ENCODE results near the gene REC8. TPM values are rescaled to one million over a fixed set of nuclear protein-coding genes. Genes with fewer than 3 reads are reported as not detected.

REC8 gene
- polyA plus RNA-seq, 1 donor (not counting 4 experiments of a cell fraction or from before 2014, with no cell fraction given) = 6.3 TPM

DNA sequence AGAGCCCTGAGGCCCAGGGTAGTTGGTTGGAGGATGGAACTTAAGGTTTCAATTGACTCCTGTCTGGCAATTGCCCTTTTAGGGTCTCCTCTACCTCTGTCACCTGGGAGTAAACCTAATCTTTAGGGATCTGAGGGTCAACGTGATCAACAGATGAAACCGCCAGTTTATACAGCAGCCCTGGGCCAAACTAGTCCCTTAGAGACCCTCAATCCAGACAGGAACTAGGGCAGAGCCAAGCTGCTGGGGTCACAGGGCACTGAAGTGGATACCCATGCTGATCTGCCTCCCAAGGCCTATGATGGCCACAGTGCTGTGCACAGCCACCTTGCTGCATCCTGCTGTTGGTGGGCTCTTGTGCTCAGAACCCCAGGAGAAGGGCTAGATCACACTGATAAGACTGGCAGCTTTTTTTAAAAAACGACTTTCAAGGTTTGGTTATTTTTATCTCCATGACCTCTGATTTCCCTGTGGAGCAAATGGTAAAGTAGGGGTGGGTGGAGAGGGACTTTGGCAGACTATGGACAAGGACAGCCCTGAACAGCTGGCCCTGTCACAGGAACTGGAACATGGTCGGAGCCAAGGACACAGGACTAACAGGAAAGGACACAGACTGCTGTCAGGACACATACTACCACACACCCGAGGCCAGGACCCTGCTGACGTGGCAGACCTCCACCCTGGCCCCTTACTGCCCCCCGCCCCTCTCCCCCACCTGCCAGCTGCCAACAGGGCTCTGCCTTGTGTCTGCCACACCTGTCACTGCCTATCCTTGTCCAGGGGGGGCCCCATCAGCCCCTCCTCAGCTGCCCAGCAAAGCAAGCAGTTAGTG is 40.9 kb upstream of the REC8 start:
- no peak for TF ChIP-seq EZH2 (IDR thresholded peaks at IDR 0.05; ENCODE audit: low read length)
- TF ChIP-seq, protein P1, sequence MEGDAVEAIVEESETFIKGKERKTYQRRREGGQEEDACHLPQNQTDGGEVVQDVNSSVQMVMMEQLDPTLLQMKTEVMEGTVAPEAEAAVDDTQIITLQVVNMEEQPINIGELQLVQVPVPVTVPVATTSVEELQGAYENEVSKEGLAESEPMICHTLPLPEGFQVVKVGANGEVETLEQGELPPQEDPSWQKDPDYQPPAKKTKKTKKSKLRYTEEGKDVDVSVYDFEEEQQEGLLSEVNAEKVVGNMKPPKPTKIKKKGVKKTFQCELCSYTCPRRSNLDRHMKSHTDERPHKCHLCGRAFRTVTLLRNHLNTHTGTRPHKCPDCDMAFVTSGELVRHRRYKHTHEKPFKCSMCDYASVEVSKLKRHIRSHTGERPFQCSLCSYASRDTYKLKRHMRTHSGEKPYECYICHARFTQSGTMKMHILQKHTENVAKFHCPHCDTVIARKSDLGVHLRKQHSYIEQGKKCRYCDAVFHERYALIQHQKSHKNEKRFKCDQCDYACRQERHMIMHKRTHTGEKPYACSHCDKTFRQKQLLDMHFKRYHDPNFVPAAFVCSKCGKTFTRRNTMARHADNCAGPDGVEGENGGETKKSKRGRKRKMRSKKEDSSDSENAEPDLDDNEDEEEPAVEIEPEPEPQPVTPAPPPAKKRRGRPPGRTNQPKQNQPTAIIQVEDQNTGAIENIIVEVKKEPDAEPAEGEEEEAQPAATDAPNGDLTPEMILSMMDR (optimal IDR thresholded peaks at IDR 0.05 in 1 of 3, IDR thresholded peaks at IDR 0.05 in 1 of 3, conservative IDR thresholded peaks at IDR 0.05 in 1 of 3; ENCODE audit: extremely low read depth in 1 of 3, insufficient read depth in 2 of 3, low read length in 3 of 3) = no peak
- no peaks in the 10 kb centered on the region for H4K20me1 ChIP-seq (ENCODE audit: control insufficient read depth, extremely low read depth, insufficient read depth, low read length)
- H3K9me1 ChIP-seq (ENCODE audit: control insufficient read depth, extremely low read depth, insufficient read depth, low read length) = no peaks in the 10 kb centered on the region
- no peak overlapping the region for H3K4me2 ChIP-seq (ENCODE audit: control insufficient read depth, extremely low read depth, insufficient read depth, low read depth, low read length)
- H2AFZ ChIP-seq (ENCODE audit: control insufficient read depth, low read length) = no peak overlapping the region
- no peaks in the 10 kb centered on the region for H3K27me3 ChIP-seq (ENCODE audit: control insufficient read depth, extremely low read depth, insufficient read depth, low read length)
- DNase-seq (ENCODE audit: low read depth, low spot score) (no peak), FAIRE-seq (no peak)
- peaks cover 15% of the 10 kb centered on the region for H3K4me1 ChIP-seq (ENCODE audit: control insufficient read depth, extremely low read depth, insufficient read depth, low read length)
- no peaks in the 10 kb centered on the region for H3K9me3 ChIP-seq (ENCODE audit: control insufficient read depth, low read depth, low read length)
- no peaks in the 10 kb centered on the region for H3K79me2 ChIP-seq (ENCODE audit: control insufficient read depth, insufficient read depth, low read length)
- no peak overlapping the region for H3K9ac ChIP-seq (ENCODE audit: control insufficient read depth, extremely low read depth, insufficient read depth, low read length)
- H3K27ac ChIP-seq (ENCODE audit: control insufficient read depth, insufficient read depth, low read length) = no peak overlapping the region
- dilution Hi-C loops (cut with MboI; ENCODE audit: extremely low pct_ligation_motif_present, low sequenced_read_pairs) = no loop called here
- no peaks in the 10 kb centered on the region for H3K36me3 ChIP-seq (ENCODE audit: control insufficient read depth in 2 of 2, extremely low read depth in 1 of 2, insufficient read depth in 2 of 2, low read length in 2 of 2)
- no peak overlapping the region for H3K4me3 ChIP-seq (ENCODE audit: control insufficient read depth in 2 of 3, extremely low read depth in 1 of 3, insufficient read depth in 2 of 3, low read depth in 1 of 3, low read length in 3 of 3)

DNA sequence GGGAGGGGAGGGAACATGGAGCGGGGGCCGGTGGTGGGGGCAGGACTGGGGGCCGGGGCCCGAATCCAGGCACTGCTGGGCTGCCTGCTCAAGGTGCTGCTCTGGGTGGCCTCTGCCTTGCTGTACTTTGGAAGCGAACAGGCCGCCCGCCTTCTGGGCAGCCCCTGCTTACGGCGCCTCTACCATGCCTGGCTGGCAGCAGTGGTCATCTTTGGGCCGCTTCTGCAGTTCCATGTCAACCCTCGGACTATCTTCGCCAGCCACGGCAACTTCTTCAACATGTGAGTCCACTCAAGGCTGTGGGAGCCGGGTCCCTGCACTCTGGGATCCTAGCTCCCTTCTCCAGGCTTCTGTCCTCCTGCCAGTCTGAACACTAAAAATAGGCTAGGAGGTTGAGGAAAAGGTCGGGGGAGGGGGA is 40.3 kb upstream of the REC8 start:
- DNase-seq (ENCODE audit: low read depth, low spot score) = no peak
- Histone ChIP-seq H3K36me3 (ENCODE audit: control insufficient read depth in 2 of 2, extremely low read depth in 1 of 2, insufficient read depth in 2 of 2, low read length in 2 of 2) (no peaks in the 10 kb centered on the region), H3K27me3 (ENCODE audit: control insufficient read depth, extremely low read depth, insufficient read depth, low read length) (no peaks in the 10 kb centered on the region), H3K27ac (ENCODE audit: control insufficient read depth, insufficient read depth, low read length) (no peak overlapping the region), H3K9me1 (ENCODE audit: control insufficient read depth, extremely low read depth, insufficient read depth, low read length) (no peaks in the 10 kb centered on the region), H4K20me1 (ENCODE audit: control insufficient read depth, extremely low read depth, insufficient read depth, low read length) (no peaks in the 10 kb centered on the region), H3K9ac (ENCODE audit: control insufficient read depth, extremely low read depth, insufficient read depth, low read length) (no peak overlapping the region), H3K4me1 (ENCODE audit: control insufficient read depth, extremely low read depth, insufficient read depth, low read length) (peaks cover 16% of the 10 kb centered on the region), H3K9me3 (ENCODE audit: control insufficient read depth, low read depth, low read length) (no peaks in the 10 kb centered on the region), H2AFZ (ENCODE audit: control insufficient read depth, low read length) (no peak overlapping the region), H3K4me2 (ENCODE audit: control insufficient read depth, extremely low read depth, insufficient read depth, low read depth, low read length) (no peak overlapping the region), H3K4me3 (ENCODE audit: control insufficient read depth in 2 of 3, extremely low read depth in 1 of 3, insufficient read depth in 2 of 3, low read depth in 1 of 3, low read length in 3 of 3) (no peak overlapping the region), H3K79me2 (ENCODE audit: control insufficient read depth, insufficient read depth, low read length) (peaks cover 3% of the 10 kb centered on the region)
- TF ChIP-seq, protein P1 (optimal IDR thresholded peaks at IDR 0.05 in 1 of 3, IDR thresholded peaks at IDR 0.05 in 1 of 3, conservative IDR thresholded peaks at IDR 0.05 in 1 of 3; ENCODE audit: extremely low read depth in 1 of 3, insufficient read depth in 2 of 3, low read length in 3 of 3) = no peak
- FAIRE-seq = no peak
- dilution Hi-C loops (cut with MboI; ENCODE audit: extremely low pct_ligation_motif_present, low sequenced_read_pairs) = no loop called here

Data from keratinocyte (primary cell).